ENCODE data around the gene ZSCAN9.

GRCh38 chr6:28248916-28249315 is 23.8 kb downstream of the ZSCAN9 start:
- TF ChIP-seq CTCF (IDR thresholded peaks at IDR 0.05) (no peak), REST (IDR thresholded peaks at IDR 0.05; ENCODE audit: insufficient read depth in 1 of 2, low read depth in 2 of 2, low read length in 1 of 2) (no peak), SIN3A (IDR thresholded peaks at IDR 0.05; ENCODE audit: borderline replicate concordance, insufficient read depth, low read depth, low read length) (no peak)
